ENCODE measurements around the gene ANKRD26.
"Not testable (repeated sequence)": the region's sequence is repeated elsewhere in the genome, so short reads cannot be mapped to it uniquely, and the experiment has no call there.

ANKRD26 gene

DNA sequence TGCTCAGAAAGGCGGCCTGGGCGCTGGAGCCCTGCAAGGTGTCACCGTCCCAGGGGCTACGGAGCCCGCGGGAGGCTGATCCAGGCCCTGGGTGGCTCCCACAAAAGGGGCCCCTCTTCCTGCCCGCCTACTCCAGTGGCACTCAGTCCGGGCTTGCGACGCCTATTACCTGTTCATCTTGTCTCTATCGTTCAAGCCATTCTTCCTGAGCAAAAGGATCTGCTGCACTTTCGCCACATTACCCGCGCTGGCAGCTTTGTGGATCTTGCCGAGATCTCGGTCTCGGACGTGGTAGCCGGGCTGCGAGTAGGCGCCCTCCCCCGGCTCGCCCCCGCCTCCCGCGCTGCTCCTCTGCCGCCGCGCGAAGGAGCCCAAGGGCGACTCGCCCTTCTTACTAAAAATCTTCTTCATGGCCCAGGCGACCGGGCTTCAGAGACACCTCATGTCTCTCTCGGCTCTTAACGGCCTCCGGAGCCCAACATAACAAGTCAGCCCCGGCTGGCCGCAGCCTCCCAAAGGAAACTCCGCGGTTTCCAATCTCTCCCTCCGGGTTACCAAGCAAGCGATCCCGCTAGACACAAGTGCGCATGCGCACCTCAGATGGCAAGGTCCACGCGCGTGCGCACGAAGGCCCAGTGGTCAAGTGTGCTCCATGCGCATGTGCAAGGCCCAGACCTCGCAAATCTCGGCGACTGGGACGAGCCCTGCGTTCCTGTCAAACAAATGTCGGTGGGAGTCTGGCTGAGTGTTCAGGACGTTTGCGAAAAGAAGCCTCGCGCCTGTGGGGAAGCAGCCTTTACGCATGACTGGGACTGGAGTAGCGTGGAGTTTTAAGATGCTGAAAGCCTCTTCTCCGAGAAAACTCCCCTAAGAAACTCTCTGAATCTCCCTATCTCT is at the start of gene ANKRD26:
TSS of gene ANKRD26 (minus strand) at position 579 of the 897 bp plus-strand sequence. CDS start at position 411, 168 bp downstream.
- DNase-seq: peak; percentile 96

DNA sequence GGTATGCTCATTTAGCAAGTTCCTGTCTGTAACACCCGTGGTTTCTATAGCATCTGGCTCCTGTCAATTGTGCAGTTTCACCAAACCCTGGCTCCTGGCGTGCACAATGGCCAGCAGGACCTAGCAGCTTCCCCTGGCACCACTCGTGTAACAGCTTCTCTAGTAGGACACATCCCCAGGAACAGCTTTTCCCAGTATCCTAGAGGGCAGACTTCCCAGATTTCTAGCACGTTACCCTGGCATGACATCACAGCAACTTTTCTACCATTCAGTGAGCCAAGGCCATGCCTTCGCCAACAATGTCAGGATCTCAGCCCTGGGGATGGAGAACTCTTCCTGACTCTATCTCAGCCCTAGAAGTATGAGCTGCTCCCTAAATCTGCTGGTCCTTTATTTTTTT is 47.4 kb upstream of the ANKRD26 start:
- no peak for DNase-seq

DNA sequence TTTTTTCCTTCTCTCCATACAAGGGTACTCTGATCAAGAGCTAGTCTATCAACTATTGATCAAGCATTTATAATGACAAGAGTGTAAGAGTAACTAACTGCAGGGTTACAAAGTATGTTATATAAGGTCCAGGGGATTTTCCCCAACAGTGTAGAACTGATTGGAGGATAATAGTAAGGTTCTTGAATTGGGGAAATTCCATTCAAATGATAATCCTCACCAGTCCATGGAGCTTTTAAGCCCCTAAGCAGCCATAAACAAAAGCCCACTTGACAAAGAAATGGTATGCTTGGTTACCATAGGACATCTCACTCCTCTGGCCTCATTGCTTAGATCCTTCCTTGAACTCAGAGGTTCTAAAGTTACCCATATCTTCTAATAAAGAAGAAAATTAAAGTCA is 45.6 kb upstream of the ANKRD26 start:
- no peak for DNase-seq

GRCh38 chr10:27143686-27144085 is 43.4 kb upstream of the ANKRD26 start:
- no peak for DNase-seq

DNA sequence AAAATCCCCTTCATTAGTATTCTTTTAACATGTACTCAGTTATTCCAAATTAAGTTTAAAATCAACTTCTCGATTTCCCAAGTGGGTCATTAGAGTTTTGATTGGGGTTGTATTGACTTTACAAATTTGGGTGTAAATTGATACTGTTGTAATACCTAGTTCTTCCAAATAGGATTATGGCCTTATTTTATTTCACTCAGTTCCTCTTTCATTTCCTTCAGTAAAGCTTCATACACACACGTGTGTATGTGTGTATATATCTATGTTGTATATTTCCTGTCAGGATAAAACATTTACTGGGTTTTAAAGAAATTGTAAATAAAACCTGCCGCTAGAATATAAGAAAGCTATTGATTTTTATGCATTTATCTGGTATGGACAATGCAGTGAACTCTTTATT is 38.0 kb upstream of the ANKRD26 start:
- DNase-seq: no peak

GRCh38 chr10:27134371-27134770 is 34.1 kb upstream of the ANKRD26 start:
- no peak for DNase-seq

GRCh38 chr10:27108165-27108564 is 7.9 kb upstream of the ANKRD26 start:
- no peak for DNase-seq

DNA sequence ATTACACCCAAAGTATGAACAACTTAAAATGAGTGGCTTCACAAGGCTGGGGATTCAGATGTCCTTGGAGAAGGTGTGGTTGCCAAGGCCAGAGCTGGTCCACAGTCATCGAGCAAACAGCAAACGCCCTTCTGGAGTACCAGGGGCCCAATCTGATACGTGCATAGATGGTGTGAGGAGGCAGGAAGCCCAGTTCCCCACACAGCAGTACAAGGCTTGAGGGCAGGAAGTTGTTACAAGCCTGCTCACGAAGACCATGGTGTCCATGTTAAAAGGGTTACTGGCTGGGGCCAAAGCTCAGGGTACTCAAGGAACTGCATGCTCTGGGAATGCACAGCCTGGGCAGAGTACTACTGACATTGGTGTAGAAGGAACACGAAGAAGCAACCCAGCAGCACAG is 4.6 kb upstream of the ANKRD26 start:
- DNase-seq: no peak

DNA sequence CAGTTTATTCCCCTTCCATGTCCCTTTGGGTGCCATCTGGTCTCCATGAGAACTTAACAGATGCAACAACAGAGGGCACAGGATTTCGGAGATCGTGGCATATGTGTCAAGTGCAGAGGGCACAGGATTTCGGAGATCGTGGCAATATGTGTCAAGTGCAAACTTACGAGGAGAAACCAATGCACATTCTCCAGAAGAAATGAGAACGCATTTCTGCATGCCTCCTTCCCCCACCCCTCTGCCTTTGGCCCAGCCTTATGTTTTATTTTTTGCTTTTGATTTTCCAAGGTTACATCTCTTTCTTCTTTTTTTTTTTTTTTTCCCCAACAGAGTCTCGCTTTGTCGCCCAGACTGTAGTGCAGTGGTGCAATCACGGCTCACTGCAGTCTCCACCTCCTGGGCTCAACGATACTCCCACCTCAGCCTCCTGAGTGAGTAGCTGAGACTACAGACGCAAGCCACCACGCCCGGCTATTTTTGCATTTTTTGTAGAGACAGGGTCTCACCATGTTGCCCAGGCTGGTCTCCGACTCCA is 586 bp upstream of the ANKRD26 start:
- peak; percentile 12 for DNase-seq

DNA sequence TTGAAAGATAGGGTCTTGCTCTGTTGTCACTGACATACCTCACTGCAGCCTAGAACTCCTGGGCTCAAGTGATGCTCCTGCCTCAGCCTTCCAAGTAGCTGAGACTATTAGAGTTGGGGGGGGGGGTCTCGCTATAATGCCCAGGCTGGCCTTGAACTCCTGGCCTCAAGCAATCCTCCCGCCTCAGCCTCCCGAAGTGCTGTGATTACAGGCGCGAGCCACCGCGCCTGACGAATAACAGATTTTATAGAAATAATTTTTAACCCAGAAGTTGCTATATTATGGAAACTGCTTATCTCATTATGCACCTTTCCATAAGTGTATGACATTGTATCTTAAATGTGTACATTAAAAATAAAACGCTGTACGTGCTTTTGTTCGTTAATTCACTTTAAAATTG is 846 bp downstream of the ANKRD26 start:
- no peak for DNase-seq

DNA sequence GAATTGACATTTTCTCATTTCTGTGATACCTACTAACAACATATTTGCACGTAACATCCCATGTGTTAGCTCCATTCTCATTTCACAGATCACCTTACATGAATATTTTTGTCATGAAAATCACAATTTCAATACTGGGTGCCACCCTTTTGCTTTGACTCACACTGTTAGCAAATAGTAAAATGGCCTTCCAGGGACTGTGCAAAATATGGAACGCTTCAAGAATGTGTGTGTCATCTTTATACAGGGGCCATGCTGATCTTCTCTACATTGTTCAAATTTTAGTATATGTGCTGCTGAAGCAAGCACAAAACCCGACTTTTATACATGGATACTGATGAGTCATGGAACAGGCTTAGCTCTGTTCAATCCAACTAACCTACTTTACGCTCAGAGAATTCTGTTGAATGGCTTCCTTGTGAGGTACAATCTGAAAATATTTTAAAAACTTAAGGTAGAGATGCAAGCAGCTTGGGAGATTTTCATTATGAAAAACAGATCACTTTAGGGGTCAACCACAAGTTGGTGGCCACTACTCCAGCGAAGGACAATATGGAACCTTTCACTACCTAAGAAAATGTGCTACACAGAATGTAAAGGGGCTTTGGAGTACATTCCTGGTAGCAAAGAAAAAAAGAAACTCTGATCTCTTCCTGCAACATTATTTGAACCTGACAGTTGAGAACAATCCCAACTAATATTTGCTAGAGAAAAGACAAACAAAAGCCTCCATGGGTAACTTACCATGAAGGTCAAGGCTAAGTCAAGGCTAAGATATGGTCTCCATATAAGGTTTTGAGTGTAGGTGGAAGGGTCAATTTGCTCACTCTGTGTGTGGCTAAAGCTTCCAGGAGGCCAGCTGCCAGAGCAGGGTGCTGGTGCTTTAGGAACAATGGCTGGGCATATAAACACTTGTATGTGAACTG is 11.9 kb downstream of the ANKRD26 start:
- DNase-seq: no peak

GRCh38 chr10:27072436-27073114 is 27.7 kb downstream of the ANKRD26 start:
- no peak for DNase-seq

GRCh38 chr10:27068217-27068891 is 31.9 kb downstream of the ANKRD26 start:
- DNase-seq: no peak

- no peak for DNase-seq
Measured at GRCh38 chr10:27065084-27065483, 35.2 kb downstream of the ANKRD26 start.

DNA sequence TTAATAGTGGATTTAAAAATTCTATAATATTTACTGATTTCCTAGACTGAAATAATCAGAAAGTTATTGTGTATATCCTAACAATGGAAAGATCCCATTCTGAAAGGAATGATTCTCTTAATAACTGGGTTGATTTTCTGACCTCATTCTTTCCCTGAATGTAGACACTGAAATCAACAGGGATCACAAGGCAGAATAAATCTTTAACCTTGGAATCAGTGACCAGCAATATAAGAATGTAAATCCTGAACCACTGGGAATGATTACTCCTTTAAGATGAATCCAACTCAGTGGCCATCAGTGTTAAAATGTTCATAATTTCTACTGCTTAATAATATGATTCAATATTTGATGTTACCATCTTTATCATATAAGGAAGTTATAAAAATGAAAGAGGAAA is 47.6 kb downstream of the ANKRD26 start:
- DNase-seq: no peak

DNA sequence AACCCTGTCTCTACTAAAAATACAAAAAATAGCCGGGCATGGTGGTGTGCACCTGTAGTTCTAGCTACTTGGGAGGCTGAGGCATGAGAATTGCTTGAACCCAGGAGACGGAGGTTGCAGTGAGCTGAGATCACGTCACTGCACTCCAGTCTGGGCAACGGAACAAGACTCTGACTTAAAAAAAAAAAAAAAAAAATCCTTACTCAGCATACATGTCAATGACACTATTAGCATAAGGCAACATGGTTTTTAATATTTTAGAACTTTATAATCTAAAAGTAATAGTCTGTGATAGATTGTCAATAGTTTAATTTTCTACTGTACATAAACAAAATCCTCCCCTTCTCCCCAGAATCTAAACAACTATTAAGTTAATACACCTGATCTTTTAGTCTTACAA is 55.0 kb downstream of the ANKRD26 start:
- DNase-seq: not testable (repeated sequence)

DNA sequence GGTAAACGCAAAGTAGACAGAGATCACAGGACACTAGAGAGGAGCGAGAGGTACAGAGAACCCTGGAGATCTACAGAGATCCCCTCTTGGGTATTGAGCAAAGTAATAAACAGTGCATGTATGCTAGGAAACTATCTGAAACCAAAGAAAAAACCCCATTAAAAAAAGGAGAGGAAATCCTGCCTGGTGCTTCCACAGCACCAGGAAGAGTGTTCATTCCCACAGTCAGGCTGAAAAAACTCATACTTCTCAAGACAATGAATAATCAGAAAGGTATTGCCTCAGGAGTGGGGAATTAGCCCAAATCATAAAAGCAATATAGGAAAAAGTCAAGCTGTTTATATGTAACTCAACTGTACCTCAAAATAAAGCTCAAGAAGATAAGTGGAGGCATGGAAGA is 59.1 kb downstream of the ANKRD26 start:
- no peak for DNase-seq

DNA sequence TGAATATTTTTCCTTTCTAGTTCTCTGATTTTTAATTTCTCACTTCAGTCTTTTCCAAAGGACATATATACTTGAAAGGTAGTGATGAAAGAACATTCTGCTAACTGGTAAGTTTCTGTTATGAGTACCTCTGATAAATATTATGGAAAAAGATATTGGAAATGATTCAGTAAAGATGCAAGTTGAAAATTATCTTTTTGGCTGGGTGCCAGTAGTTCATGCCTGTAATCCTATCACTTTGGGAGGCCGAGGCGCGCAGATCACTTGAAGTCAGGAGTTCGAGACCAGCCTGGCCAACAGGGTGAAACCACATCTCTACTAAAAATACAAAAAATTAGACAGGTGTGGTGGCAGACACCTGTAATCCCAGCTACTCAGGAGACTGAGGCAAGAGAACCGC is 62.1 kb downstream of the ANKRD26 start:
- DNase-seq: no peak

- no peak for DNase-seq
Measured at GRCh38 chr10:27035163-27035562, 65.1 kb downstream of the ANKRD26 start.

DNA sequence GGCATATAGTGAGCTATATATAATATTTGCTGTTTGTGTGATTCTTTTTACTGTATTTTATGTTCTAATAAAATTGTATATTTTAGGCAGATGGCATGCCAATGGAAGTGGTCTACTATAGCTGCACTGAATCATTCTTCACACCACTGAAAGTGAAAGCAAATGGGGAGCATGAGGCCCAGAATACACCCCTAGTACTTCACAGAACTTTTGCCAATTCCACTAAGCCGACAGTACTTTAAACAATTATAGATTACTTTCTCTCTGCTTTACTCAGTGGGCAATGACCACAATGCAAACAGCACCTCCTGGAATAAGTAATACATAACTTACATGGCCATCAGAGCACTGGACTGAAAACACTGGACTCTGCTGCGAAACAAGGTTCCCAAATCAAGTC is 70.2 kb downstream of the ANKRD26 start:
- no peak for DNase-seq

DNA sequence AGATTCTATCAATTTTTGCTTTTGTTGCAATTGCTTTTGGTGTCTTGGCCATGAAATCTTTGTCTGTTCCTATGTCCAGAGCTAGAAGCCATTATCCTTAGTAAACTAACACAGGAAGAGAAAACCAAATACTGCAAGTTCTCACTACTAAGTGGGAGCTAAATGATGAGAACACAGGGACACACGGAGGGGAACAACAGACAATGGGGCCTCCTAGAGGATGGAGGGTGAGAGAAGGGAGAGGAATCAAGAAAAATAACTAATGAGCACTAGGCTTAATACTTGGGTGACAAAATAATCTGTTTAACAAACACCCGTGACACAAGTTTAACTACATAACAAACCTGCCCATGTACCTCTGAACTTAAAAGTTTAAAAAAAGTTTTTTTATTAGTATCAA is 78.2 kb downstream of the ANKRD26 start:
- no peak for DNase-seq

DNA sequence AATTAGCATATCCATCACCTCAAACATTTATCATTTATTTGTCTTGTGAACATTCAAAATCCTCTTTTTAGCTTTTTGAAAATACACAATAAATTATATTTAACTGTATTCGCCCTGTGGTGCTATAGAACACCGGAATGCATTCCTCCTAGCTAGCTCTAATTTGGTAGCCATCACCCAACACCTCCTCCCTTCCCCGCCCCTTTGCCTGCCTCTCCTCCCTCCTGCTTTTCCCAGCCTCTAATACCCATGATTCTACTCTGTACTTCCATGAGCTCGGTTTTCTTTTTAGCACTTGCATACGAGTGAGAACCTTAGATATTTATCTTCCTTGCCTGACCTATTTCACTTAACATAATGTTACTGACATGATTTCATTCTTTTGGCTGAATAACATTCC is 80.1 kb downstream of the ANKRD26 start:
- DNase-seq: no peak
